Anterior cingulate cortex (tissue), 58 donors: ENCODE measurements around the gene TEF.
"Not testable (repeated sequence)": the region's sequence is repeated elsewhere in the genome, so short reads cannot be mapped to it uniquely, and the experiment has no call there.

Experiments
- DNase-seq, 58 donors: peaks; one replicate each; lab custom pipeline; 2025; lab: John Stamatoyannopoulos, UW

Gene TEF

DNA sequence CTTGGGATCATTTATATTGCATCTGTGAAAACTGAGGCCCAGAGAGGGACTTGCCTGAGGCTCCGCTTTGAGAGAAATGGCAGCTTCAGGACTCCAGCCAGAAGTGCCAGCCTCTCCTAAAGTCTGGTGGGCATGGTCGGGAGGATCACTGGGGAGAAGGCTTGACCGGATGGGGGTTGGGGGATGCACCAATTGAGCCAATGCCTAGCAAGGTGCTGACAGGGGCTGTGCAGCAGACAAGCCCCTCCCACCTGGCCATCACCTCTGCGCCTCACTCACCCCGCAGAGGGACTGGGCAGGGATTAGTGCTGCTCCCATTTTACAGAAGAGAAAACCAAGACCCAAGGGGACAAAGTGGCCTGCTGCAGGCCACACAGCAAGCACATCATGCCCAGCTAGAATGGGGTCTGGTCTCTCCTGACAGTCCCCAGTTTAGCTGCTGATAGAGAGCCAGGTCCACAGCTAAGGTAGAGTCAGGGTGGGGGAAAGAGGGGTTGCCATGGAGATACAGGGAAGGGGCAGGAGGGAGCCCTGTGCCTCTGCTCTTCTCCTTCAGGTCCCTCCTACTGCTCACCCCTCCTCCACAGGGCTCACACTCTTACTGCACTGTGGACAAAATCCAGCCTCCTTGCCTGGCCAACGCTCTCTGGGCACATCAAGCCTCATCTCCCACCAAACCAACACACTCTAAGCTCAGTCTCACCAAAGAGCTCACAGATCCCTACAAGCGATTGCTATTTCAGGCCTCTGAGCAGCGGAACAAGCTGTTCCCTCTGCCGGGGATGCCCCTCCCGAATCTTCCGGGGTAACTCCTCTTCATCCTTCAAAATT is 29.5 kb downstream of the TEF start:
- peak in 51 of 58 donors; percentile 17 to 87 (median 52) for DNase-seq

DNA sequence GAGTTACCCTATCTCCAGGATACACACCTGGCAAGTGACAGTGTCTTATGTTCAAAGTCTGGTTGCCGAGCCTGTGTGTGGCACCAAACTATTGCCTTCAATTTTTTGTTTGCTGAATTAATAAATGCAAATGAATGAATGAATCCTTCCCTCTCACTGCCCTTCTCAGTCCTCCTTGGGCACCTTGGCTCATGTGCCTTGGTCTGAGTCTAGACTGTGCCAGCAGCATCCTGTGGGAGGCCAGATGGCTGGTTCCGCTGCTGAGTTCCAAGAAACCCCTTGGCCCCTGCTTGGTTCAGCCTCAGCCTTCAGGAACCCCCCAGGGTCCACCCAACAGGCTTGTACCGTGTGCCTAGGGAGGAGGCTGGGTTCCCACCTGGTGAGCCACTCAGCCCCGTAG is 33.8 kb downstream of the TEF start:
- no peak for DNase-seq

DNA sequence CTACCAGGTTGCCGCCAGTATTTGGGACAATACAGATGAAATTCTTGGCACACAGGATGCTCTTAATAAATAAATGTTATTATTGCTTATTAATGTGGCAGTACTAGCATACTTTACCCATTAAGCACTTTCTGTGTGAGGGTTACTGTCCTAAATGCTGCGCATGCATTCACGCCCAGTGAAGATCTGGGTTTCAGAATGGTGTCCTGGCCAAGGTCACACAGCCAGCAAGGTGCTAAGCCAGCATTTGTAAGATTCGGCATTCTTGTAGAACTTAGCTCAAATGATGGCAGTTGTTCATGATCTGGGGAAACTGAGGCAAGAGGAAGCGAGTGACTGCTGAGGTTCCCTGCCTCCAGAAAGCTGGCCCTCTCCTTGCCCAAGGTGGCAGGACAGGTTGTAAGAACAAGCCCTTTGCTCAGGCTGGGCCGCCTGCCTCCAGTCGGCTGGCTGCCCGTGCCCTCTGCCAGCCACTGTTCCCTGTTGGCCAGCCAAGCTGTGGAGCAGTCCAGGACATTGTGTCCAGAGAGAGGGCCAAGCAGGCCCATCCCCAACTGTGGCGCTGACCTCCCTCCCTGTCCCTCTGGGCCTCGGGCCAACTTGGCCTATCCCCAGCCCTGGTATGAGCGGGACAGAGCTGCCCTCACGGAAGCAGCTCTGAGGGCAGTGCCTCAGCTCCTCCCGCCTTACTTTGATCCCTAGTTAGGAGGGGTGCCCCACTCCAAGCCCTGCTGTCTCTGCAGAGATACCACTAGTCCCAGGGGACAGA is 36.1 kb downstream of the TEF start:
- peak; percentile 55 to 99 (median 95) for DNase-seq

DNA sequence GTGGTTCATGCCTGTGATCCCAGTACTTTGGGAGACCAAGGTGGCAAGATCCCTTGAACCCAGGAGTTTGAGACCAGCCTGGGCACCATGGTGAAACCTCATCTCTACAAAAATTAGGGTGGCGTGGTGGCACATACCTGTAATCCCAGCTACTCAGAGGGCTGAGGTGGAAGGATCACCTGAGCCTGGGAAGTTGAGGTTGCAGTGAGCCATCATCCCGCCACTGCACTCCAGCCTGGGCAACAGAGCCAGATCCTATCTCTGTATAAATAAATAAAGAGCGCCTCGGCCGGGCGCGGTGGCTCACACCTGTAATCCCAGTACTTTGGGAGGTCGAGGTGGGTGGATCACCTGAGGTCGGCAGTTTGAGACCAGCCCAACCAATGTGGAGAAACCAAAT is 37.0 kb downstream of the TEF start:
- DNase-seq: no peak

DNA sequence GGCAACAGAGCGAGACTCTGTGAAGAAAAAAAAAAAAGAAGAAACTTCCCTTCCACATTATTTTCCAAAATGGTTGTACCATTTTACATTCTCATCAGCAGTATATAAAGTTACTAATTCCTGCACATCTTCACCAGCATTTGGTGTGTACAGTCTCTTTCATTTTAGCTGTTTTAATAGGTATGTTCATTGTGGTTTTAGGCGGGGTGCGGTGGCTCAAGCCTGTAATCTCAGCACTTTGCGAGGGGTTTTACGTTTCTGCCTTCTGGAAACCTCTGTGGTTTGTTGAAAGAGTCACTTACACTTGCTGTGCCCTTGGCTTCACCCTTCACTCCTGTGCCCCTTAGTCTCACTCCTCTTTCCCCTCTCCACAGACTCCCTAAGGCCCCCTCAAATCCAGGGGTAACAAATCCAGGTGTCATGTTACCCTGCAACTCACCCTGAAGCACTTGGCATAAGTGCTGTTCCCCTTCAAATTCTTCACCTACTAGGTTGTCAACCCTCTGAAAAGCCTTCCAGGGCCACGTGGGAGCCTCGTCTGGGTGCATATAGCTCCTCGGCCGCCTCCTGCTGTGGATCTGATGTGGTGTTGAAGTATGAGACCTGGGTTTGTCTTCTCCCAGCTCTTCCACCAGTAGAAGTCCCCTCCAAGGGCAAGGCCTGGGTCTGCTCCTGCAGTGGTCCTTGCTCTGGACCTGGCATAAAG is 44.1 kb downstream of the TEF start:
- no peak for DNase-seq

DNA sequence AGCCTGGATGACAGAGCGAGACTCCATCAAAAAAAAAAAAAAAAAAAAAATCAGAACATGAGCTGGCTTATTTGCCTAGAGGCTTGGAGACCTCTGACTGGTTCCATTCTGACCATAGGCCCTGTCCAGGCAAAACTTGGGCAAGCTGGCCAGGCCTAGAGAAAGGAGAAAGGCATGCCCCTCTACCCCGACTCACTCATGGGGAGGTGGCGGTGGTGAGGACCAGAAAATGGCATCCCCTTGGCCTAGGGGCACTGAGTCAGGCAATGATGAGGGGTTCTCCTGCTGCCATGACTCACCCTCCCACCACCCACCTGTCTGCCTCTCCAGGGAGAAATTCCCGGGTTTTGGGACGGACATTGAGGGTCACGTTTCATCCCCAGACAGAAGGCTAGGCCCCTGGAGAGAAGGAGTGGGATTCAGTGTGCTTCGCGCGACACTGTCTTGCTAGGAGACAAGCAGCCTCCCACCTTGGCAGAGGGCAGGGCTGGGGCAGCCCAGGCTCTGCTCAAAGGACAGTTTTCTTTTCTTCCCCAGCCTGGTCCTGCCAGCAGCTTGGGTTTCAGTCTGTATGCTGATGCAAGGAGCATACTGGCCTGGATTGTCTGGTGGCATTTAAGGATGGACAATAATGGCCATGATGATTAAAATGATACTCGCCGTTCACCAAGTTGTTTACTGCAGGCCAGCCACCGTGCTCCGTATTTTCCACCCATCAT is 47.6 kb downstream of the TEF start:
- peak in 15 of 58 donors; percentile 11 to 75 (median 30) for DNase-seq

DNA sequence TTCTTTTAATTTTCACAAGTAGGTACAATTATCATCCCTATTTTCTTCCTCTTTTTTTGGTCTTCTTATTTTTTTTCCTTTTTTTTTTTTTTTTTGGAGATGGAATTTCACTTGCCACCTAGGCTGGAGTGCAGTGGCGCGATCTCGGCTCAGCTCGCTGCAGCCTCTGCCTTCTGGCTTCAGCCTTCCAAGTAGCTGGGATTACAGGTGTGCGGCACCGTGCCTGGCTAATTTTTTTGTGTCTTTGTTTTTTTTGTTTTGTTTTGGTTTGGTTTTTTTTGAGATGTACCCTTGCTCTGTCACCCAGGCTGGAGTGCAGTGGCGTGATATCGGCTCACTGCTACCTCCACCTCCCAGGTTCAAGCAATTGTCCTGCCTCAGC is 48.2 kb downstream of the TEF start:
- DNase-seq: no peak

DNA sequence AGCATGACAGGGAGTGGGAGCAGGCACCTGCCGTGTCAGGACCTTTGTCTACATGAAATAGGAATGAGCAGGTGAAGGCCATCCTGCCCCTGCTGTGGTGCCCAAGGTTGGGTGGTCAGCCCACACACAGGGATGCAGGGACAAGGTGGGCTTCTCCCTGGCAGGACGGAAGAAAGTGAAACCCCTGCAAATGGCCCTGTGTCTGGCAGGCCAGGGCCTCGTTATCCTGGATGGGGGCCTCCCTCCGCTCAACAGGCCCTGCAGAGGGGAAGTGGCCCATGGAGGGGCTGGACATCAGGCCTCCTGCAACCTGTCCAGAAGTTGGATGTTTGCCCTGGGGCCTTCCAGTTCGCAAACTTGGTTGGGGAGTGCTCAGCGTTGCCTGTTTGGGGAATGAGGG is 49.9 kb downstream of the TEF start:
- no peak for DNase-seq

DNA sequence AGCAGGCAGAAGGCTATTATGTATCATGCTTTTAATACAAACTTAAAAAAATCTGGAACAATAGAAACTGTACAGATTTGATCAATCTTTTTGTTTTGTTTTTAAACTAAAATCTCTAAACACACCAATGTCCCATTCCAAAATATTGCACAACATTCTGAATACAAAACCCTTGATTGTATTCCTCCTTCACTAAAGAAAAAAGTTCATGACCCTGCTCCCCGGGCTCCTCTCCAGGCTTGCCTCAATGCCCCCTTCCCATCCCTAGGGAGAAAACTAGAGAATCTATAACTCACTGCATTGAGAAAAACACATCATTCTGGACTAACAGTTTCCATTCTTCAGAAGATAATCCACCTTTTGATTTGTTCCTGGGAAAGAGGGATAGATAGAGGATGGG is 51.7 kb downstream of the TEF start:
- not testable (repeated sequence) for DNase-seq

DNA sequence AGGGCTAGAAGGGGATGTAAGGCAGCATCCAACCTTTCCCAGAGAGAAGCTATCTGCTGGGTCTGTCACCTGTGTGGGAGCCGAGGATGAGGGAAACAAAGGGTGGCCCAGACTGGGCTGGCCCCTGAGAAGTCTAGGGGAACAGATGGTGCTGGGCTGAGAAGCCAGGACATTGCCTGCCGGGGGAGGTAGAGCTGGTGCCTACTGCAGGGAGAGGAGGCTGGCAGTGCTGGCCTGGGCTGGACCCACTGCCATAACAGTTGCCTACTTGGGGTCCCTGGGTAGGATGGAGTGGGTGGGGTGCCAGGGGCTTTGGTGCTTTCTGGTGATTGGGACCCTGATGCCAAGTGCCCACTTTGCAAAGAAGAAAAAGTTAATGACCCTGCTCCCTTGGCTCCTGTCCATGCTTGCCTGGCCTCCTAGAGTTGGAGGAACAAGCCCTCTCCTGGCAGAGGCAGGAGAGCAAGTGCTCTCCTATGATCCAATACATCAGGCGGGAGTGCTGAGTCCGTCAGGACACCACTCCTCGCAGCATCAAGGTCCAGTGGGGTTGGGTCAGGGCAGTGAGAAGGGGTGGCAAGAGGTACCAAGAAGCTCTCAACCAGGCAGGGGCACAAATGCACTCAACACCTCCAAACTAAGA is 52.7 kb downstream of the TEF start:
- peak in 2 of 58 donors; percentile 23 to 39 for DNase-seq

DNA sequence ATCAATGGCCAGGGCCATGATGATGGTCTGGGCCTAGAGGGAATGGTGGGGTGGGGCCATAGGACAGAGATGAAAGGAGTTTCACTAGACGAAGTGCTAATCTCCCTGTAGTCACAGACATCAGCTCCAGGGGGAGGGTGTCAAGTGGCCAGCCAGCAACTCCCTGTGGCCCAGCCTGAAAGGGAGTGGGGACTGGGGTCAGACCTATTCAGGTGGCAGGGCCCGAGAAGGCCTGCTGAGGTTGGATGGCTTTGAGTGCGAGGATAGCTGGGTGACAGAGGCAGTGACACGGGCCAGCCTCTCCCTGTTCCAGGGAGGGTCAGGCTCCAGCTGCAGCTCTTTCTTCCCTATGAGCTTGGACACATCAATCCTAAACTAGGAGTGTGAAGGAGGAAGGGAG is 53.8 kb downstream of the TEF start:
- no peak for DNase-seq

DNA sequence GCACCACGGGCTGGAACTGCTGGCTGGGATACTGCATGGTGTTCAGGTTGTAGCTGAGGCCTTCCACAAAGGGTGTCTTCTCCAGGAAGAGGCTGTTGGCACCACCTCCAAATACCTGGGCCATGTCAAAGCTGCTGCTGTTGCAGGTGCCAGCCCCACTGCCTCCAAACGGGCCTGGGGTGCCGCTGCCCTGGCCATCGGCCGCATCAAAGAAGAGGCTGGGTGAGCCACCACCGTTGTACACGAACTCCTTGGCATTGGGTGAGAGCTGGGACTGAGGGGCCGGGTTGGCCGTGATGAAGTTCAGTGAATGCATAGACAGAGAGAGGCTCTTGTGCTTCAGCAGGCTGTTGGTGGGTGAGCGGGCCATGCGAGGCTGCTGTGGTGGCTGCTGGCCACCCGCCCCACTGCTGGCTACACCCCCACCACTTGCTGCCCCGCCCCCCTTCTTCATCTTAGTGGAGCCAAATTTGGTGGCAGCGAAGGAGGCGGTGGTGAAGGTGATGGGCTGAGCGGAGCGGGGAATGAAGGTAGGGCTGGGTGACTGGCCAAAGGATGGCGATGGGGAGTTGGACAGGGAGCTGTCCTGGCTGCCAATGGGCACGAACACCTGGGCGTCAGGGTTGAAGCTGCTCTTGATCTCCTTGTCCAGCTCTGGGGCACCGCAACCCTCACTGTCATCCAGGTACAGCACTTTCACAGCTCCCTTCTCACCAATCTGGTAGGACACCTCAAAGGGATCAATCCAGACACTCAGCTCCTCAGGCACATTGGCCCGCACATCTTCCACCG is 54.8 kb downstream of the TEF start:
- DNase-seq: peak in 3 of 58 donors; percentile 8 to 34 (median 30)

DNA sequence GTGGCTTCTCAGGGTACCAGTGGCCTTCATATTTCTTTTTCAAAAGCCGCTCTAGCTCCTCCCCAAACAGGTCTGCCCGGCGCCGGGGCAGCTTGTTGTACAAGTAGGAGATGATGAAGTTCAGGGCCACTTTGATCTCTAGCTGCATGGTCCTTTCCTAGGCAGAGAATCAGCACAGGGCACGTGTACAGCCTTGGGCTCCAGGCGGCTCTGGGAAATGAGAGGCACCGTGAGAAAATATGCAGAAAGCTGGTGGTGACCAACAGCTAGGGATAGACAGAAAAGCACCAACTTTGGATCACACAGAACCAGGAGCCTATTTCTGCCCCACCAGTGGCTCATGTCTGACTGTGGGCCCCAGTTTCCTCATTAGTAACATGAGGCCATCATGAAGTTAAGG is 55.5 kb downstream of the TEF start:
- no peak for DNase-seq

DNA sequence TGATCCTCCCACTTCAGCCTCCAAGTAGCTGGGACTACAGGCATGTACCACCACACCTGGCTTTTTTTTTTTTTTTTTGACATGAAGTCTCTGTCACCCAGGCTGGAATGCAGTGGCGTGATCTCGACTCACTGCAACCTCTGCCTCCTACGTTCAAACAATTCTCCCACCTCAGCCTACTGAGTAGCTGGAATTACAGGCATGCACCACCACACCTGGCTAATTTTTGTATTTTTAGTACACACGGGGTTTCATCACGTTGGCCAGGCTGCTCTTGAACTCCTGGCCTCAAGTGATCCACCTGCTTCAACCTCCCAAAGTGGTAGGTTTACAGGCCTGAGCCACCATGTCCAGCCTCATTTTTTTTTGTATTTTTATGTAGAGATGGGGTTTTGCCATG is 58.8 kb downstream of the TEF start:
- not testable (repeated sequence) for DNase-seq

DNA sequence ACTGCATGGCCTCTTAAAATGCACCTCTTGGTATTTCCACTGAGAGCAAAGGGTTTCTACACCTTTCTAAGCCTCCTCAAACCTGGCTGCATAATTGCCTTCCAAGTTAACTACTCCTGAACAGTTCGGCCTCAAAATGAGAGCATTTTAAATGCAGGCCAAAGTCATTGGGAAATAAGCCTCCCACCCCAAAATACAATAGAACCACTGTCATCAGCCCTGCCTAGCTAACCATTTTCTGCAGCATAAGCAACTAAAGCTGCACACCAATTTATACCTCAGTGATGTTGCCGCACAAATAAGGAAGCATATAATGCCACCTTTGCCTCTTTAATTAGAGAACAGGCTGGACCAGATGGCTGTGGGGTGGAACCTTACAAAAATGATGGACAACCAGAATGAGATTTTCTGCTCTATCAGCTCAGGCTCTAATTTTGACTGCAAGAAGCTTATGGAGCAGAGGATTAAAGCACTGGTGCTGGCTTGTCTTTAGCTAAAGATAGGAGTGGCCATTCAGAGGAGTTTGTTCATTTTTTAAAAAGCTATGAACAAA is 60.6 kb downstream of the TEF start:
- DNase-seq: peak in 1 of 58 donors; percentile 19

DNA sequence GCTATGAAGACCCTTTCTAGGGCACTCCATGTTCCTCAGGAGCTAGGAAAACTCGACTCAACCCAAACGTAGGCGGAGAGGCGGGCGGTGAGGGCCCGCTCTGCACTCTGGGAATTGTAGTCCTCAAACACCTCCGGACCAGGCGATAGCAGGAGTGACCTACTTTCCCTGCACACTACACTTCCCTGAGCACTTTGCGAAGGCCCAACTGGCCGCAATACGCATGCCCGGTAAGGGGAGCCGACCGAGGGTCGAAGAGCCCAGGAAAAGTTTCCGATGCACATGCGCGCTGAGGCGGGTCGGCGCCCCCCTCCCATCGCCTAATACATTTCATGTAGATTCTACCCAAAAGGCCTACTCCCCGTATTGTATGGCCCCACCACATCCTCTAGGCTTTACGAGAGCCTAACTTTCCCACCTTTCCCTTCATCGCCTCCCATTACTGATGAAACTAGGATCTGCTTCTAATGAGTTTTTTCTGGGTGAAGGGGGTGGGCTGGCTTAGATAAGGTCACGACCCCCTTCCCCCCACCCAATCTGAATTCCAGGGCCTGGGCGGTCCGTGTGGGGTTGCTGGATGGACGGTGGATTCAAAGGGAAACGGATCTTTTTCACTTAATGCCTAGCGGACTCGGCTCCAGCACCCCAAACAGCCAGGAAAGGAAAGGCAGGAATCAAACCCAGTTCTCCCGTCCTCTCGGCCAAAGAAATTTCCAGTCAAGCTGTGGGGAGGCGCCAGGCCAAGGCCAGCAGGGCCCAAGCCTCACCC is 62.8 kb downstream of the TEF start:
- peak; percentile 38 to 95 (median 84) for DNase-seq

DNA sequence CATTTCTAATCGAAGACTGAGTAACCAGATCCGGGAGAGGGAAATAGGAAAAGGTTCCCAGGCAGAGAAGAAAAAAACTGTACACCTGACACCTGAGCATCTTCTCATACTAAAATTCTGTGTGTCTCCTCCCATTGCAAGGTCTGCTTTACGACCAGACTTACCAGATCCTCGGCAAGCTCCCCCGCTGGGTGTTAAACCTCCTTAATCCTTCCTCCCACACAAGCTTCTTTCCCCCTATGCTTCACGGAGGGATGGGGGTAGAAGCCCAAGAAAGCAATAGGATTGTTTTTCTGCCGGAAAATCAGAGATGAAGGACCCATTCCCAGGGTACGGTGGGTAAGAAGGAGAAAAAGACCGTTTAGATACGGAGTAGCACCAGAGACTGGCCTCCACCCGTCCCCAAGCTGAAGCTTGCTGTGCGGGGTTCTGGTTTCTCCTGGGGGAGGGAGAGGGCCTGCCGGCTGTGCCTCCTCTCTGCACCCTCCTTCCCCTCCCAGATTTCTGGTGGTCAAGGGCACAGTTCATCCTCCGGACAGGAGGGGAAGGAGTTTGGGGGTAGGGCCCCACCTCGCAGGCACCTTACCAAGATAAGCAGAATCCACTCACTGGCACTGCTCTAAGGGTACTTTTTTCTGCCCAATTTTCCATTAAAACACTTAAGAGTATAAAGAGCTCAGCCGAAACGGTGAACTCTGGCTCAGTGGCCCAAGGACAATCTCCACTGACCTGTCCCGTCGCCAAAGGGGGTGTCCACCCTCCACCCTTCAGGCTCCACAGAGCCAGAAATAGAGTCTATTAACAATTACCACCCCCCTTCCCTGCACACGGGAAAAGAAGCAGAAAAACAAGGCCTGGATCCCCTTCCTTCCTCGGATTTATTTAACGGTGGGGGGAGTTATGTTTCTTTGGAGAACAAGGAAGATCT is 63.7 kb downstream of the TEF start:
- peak in 9 of 58 donors; percentile 21 to 58 (median 47) for DNase-seq
